HG03039 (cell line): ENCODE measurements around the gene TNFRSF1A.
"Not testable (repeated sequence)": the region's sequence is repeated elsewhere in the genome, so short reads cannot be mapped to it uniquely, and the experiment has no call there.

ENCODE experiments used
- ATAC-seq: cut with Tn5 transposase; IDR thresholded peaks from one replicate; pipeline ENCODE4 v1.9.1; 2021; ENCODE audit warnings: mild to moderate bottlenecking, moderate library complexity; ENCODE audit not compliant: unreplicated experiment

The TNFRSF1A gene

GRCh38 chr12:6358881-6359280 is 17.0 kb upstream of the TNFRSF1A start:
- no peak for ATAC-seq

- no peak for ATAC-seq
Measured at GRCh38 chr12:6356374-6356820, 14.5 kb upstream of the TNFRSF1A start.

- no peak for ATAC-seq
Measured at GRCh38 chr12:6355491-6356373, 13.9 kb upstream of the TNFRSF1A start.

GRCh38 chr12:6354495-6355393 is 12.9 kb upstream of the TNFRSF1A start:
- no peak for ATAC-seq

GRCh38 chr12:6352193-6353173 is 10.6 kb upstream of the TNFRSF1A start:
- no peak for ATAC-seq

- no peak for ATAC-seq
Measured at GRCh38 chr12:6351622-6352021, 9.7 kb upstream of the TNFRSF1A start.

GRCh38 chr12:6347367-6348338 is 5.8 kb upstream of the TNFRSF1A start:
- ATAC-seq: no peak

GRCh38 chr12:6346942-6347341 is 5.1 kb upstream of the TNFRSF1A start:
- ATAC-seq: no peak

- ATAC-seq: no peak
Measured at GRCh38 chr12:6346235-6346832, 4.5 kb upstream of the TNFRSF1A start.

GRCh38 chr12:6345319-6346091 is 3.6 kb upstream of the TNFRSF1A start:
- ATAC-seq: no peak

GRCh38 chr12:6344101-6344660 is 2.3 kb upstream of the TNFRSF1A start:
- not testable (repeated sequence) for ATAC-seq

- ATAC-seq: no peak
Measured at GRCh38 chr12:6343518-6343917, 1.6 kb upstream of the TNFRSF1A start.

GRCh38 chr12:6342140-6342889 is 439 bp upstream of the TNFRSF1A start:
- ATAC-seq: no peak

GRCh38 chr12:6340745-6341416 is 995 bp downstream of the TNFRSF1A start:
- ATAC-seq: no peak

GRCh38 chr12:6340032-6340638 is 1.7 kb downstream of the TNFRSF1A start:
- no peak for ATAC-seq

GRCh38 chr12:6338955-6339354 is 2.9 kb downstream of the TNFRSF1A start:
- ATAC-seq: no peak
